Liver (tissue), 9 donors: ENCODE measurements around the gene GJC1. TPM values are rescaled to one million over a fixed set of nuclear protein-coding genes. Genes with fewer than 3 reads are reported as not detected.

ENCODE experiments used
- DNase-seq: peaks from one replicate; pipeline ENCODE4 v3.0.0-alpha.2; 2017; ENCODE audit warnings: low spot score
- H3K27ac ChIP-seq, 2 donors: one replicate each; pipeline ENCODE4 v1.7.0; 2013; ENCODE audit warnings: inconsistent platforms in 2 of 2, low read length in 2 of 2, control low read depth in 1 of 2, low read depth in 1 of 2, mild to moderate bottlenecking in 1 of 2
- H3K27me3 ChIP-seq, 4 donors: one replicate each; pipeline versions ENCODE4 v1.6.1 to v1.7.0; 2013; ENCODE audit warnings: low read length in 3 of 4, inconsistent platforms in 1 of 4, mild to moderate bottlenecking in 1 of 4, moderate library complexity in 1 of 4; ENCODE audit not compliant: control insufficient read depth in 4 of 4, insufficient read depth in 4 of 4
- H3K36me3 ChIP-seq, 4 donors: one replicate each; pipeline versions ENCODE4 v1.6.1 to v1.7.0; 2013; ENCODE audit warnings: low read length in 3 of 4, mild to moderate bottlenecking in 3 of 4, low read depth in 1 of 4, moderate library complexity in 1 of 4; ENCODE audit not compliant: control insufficient read depth in 4 of 4, insufficient read depth in 3 of 4
- H3K4me1 ChIP-seq, 4 donors: one replicate each; pipeline versions ENCODE4 v1.6.1 to v1.7.0; 2013; ENCODE audit warnings: low read length in 3 of 4, mild to moderate bottlenecking in 3 of 4, moderate library complexity in 1 of 4; ENCODE audit not compliant: control insufficient read depth in 4 of 4, insufficient read depth in 4 of 4
- H3K4me3 ChIP-seq, 3 donors: one replicate each; pipeline versions ENCODE4 v1.6.1 to v1.7.0; 2013; ENCODE audit warnings: low read length in 3 of 3, control low read depth in 1 of 3, low read depth in 1 of 3, mild to moderate bottlenecking in 1 of 3
- H3K9ac ChIP-seq, 2 donors: one replicate each; pipeline ENCODE4 v1.7.0; 2013; ENCODE audit warnings: low read length in 2 of 2, mild to moderate bottlenecking in 2 of 2, moderate library complexity in 2 of 2, control low read depth in 1 of 2, low read depth in 1 of 2
- H3K9me3 ChIP-seq, 4 donors: one replicate each; pipeline versions ENCODE4 v1.6.1 to v1.7.0; 2013; ENCODE audit warnings: low read length in 3 of 4; ENCODE audit not compliant: control insufficient read depth in 4 of 4
- ATF3 ChIP-seq: IDR thresholded peaks from 2 replicates; pipeline ENCODE4 v1.6.1; 2016; ENCODE audit warnings: antibody characterized with exemption
- CTCF ChIP-seq: fragments of 150-350 bp; IDR thresholded peaks from 2 replicates; pipeline ENCODE4 v1.5.1; 2017; ENCODE audit warnings: improper control_type of control experiment, low read depth, low read length; ENCODE audit not compliant: missing input control
- EGR1 ChIP-seq, 2 donors: IDR thresholded peaks; 2 replicates each; pipeline ENCODE4 v1.6.1; 2016 to 2018; ENCODE audit warnings: antibody characterized with exemption in 2 of 2, low read depth in 2 of 2
- FOXA2 ChIP-seq: IDR thresholded peaks from 2 replicates; pipeline ENCODE4 v1.6.1; 2016; ENCODE audit warnings: antibody characterized with exemption
- GABPA ChIP-seq, 2 donors: IDR thresholded peaks in 1 of 2; conservative IDR thresholded peaks in 1 of 2; 2 replicates each; pipeline ENCODE4 v1.6.1; 2016; ENCODE audit warnings: antibody characterized with exemption in 2 of 2, mild to moderate bottlenecking in 1 of 2, moderate library complexity in 1 of 2
- HNF4A ChIP-seq, 2 donors: conservative IDR thresholded peaks; 2 replicates each; pipeline ENCODE4 v1.6.1; 2016; ENCODE audit warnings: antibody characterized with exemption in 2 of 2, mild to moderate bottlenecking in 2 of 2
- HNF4G ChIP-seq: IDR thresholded peaks from 2 replicates; pipeline ENCODE4 v1.6.1; 2016; ENCODE audit warnings: antibody characterized with exemption
- JUND ChIP-seq, 2 donors: IDR thresholded peaks; 2 replicates each; pipeline ENCODE4 v1.6.1; 2016; ENCODE audit warnings: antibody characterized with exemption in 2 of 2
- NR2F2 ChIP-seq: IDR thresholded peaks from 2 replicates; pipeline ENCODE4 v1.6.1; 2016; ENCODE audit warnings: antibody characterized with exemption
- RXRA ChIP-seq, 2 donors: IDR thresholded peaks; 2 replicates each; pipeline ENCODE4 v1.6.1; 2017 to 2018; ENCODE audit warnings: antibody characterized with exemption in 2 of 2, mild to moderate bottlenecking in 1 of 2
- SP1 ChIP-seq: IDR thresholded peaks from 2 replicates; pipeline ENCODE4 v1.6.1; 2018; ENCODE audit warnings: antibody characterized with exemption, mild to moderate bottlenecking
- TAF1 ChIP-seq: conservative IDR thresholded peaks from 2 replicates; pipeline ENCODE4 v1.6.1; 2016; ENCODE audit warnings: antibody characterized with exemption, mild to moderate bottlenecking
- YY1 ChIP-seq: IDR thresholded peaks from 2 replicates; pipeline ENCODE4 v1.6.1; 2016; ENCODE audit warnings: antibody characterized with exemption, mild to moderate bottlenecking
- WGBS: extraction: QIAGEN DNeasy Blood & Tissue Kit; methylation state at CpG from one replicate; pipeline ENCODE4 v1.1.7; 2013; 5-methylcytosine and 5-hydroxymethylcytosine counted together
- polyA plus RNA-seq, 2 donors: library from polyadenylated mRNA; stranded (reverse) in 1 of 2; unstranded in 1 of 2; fragments of 200-250 nt in 1 of 2; fragments of >200 nt in 1 of 2; fragmentation: Nextera tagmentation in 1 of 2; extraction: Ambion mirVana in 1 of 2; gene quantifications; one replicate each; pipeline versions ENCODE4 v1.2.1 to v1.2.3, GENCODE V29; 2013 to 2015
- total RNA-seq, 2 donors: library from RNA; depleted of rRNA; stranded (reverse); fragments of >200 nt; gene quantifications; one replicate each; pipeline ENCODE4 v1.2.3, GENCODE V29; 2014
- TF ChIP-seq, protein P1 (sequence below): IDR thresholded peaks from 2 replicates; pipeline ENCODE4 v1.6.1; 2016; ENCODE audit warnings: antibody characterized with exemption
- TF ChIP-seq, protein P2 (sequence below): IDR thresholded peaks from 2 replicates; pipeline ENCODE4 v1.6.1; 2016; ENCODE audit warnings: antibody characterized with exemption
- TF ChIP-seq, protein P3 (sequence below): IDR thresholded peaks from 2 replicates; pipeline ENCODE4 v1.6.1; 2016; ENCODE audit warnings: antibody characterized with exemption, mild to moderate bottlenecking
- donor health status: healthy.
- donor health status: healthy.
- donor health status: healthy.
- donor health status: healthy.
- donor health status: healthy.

The GJC1 gene
- total and polyA plus RNA-seq, 4 donors = 0.17 to 1.4 (median 0.77) TPM

DNA sequence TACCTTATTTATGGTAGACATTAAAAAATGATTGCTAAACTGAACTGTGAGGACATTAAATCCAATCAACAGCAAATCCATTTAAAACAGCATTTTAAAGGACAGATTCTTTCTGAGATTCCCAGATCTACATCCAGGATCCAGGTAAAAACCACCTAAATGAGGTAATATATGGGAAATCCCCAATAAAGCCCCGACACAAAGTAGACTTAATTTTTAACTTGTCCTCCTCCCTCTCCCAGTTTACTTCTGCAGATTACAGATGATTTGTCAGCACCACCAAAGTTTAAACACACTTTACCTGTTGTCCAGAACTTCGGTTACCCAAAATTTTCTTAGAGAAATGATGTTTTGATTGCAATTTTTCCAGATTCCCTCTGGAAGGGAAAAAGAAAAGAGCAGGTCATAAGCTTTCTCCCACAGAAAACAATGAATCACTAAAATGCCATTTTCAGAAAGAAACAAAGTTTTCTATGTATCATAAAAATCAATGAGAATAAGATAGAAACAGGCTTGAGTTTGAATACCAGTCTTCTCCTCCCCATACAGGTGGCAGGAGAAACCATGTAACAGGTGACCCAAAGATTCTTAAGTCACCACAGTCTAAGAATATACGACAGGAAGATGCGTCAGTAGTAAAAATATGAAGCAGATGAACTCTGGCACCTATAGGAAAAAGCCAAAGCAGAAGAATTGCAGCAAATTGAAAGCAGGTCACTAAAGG lies 22.8 kb downstream of the GJC1 start (continued):
- TF ChIP-seq CTCF = no peak

DNA sequence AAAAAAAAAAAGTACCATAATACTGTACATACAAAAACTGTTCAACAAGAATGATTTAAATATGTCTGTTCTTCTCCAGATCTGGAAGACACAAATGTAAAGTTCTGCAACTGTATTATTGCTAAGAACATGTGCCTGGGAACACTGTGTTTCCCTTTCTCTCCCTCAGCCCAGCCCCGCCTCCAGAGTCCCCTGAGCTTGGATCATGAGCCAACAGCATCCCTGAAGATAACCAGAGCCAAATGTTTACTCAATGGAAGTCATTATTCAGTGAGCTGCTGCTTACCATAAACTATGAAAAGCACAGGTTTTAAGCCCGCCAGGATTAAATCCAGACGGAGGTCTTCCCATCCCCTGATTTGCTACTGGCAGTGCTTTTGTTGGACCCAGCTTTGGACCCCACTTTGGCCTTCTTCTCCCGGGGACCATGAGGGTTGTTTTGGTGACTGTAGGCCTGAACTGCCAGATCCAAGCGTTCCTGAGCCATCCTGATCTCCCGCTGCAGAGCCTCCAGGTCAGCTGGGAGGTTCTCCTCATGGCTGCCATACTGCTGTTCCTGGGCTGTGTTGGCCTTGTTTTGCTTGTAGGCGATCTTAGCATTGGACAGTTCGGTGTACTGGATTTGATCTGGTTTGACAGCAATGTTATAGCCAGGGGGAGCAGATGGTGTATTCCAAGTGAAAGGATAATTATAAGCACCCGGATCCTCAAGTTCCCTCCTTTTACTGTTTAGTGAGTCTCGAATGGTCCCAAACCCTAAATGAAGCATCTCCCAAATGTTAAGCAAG lies 25.6 kb downstream of the GJC1 start:
- no peak for DNase-seq
- Histone ChIP-seq H3K36me3 (no peaks in the 10 kb centered on the region), H3K27ac (no peak overlapping the region), H3K4me3 (no peak overlapping the region), H3K4me1 (no peaks in the 10 kb centered on the region), H3K9ac (no peak overlapping the region), H3K9me3 (no peaks in the 10 kb centered on the region), H3K27me3 (no peaks in the 10 kb centered on the region)
- TF ChIP-seq YY1 = no peak
- no peak for TF ChIP-seq RXRA (IDR thresholded peaks at IDR 0.05)
- TF ChIP-seq HNF4G = no peak
- no peak for TF ChIP-seq JUND (IDR thresholded peaks at IDR 0.05)
- no peak for TF ChIP-seq FOXA2
- no peak for TF ChIP-seq ATF3
- TF ChIP-seq NR2F2 = no peak
- TF ChIP-seq, protein P1, sequence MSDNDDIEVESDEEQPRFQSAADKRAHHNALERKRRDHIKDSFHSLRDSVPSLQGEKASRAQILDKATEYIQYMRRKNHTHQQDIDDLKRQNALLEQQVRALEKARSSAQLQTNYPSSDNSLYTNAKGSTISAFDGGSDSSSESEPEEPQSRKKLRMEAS = no peak
- no peak for TF ChIP-seq HNF4A (conservative IDR thresholded peaks at IDR 0.05)
- no peak for TF ChIP-seq EGR1 (IDR thresholded peaks at IDR 0.05; ENCODE audit: low read depth in 2 of 2)
- TF ChIP-seq TAF1 = no peak
- 90% methylated on average over 10 of the region's 10 CpGs for WGBS

DNA sequence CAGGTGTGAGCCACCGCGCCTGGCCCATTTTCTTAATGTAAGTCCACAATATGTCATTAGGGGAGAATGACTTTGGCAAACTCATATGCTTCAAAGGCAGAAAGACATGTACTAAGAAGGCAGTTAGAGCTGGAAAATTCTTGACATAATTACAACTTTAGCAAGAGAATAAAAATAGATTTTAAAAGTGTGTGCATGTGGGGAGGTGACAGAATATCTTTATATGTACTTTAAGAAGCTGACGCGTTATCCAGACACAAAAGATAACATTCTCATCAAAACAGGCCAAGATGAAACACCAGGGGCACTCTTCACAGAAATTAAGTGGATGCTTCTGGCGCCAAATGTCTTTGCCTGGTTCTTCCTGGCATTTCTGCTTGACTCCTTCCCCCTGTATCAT lies 28.2 kb downstream of the GJC1 start:
- DNase-seq = no peak
- H3K9me3 ChIP-seq = no peaks in the 10 kb centered on the region
- no peaks in the 10 kb centered on the region for H3K36me3 ChIP-seq
- 97% methylated on average over 5 of the region's 5 CpGs for WGBS
- H3K4me3 ChIP-seq = no peak overlapping the region
- no peak overlapping the region for H3K27ac ChIP-seq
- no peaks in the 10 kb centered on the region for H3K27me3 ChIP-seq
- peaks cover 0 to 9% (median 0%) of the 10 kb centered on the region in 4 donors for H3K4me1 ChIP-seq
- H3K9ac ChIP-seq = no peak overlapping the region
- TF ChIP-seq FOXA2 = no peak
- TF ChIP-seq EGR1 (IDR thresholded peaks at IDR 0.05; ENCODE audit: low read depth in 2 of 2) = no peak
- no peak for TF ChIP-seq NR2F2
- TF ChIP-seq YY1 = no peak
- no peak for TF ChIP-seq CTCF
- TF ChIP-seq TAF1 = no peak
- no peak for TF ChIP-seq RXRA (IDR thresholded peaks at IDR 0.05)
- no peak for TF ChIP-seq GABPA (IDR thresholded peaks at IDR 0.05 in 1 of 2, conservative IDR thresholded peaks at IDR 0.05 in 1 of 2)
- no peak for TF ChIP-seq ATF3
- no peak for TF ChIP-seq SP1
- TF ChIP-seq, protein P2, sequence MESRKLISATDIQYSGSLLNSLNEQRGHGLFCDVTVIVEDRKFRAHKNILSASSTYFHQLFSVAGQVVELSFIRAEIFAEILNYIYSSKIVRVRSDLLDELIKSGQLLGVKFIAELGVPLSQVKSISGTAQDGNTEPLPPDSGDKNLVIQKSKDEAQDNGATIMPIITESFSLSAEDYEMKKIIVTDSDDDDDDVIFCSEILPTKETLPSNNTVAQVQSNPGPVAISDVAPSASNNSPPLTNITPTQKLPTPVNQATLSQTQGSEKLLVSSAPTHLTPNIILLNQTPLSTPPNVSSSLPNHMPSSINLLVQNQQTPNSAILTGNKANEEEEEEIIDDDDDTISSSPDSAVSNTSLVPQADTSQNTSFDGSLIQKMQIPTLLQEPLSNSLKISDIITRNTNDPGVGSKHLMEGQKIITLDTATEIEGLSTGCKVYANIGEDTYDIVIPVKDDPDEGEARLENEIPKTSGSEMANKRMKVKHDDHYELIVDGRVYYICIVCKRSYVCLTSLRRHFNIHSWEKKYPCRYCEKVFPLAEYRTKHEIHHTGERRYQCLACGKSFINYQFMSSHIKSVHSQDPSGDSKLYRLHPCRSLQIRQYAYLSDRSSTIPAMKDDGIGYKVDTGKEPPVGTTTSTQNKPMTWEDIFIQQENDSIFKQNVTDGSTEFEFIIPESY = no peak
- no peak for TF ChIP-seq JUND (IDR thresholded peaks at IDR 0.05)
- TF ChIP-seq, protein P3, sequence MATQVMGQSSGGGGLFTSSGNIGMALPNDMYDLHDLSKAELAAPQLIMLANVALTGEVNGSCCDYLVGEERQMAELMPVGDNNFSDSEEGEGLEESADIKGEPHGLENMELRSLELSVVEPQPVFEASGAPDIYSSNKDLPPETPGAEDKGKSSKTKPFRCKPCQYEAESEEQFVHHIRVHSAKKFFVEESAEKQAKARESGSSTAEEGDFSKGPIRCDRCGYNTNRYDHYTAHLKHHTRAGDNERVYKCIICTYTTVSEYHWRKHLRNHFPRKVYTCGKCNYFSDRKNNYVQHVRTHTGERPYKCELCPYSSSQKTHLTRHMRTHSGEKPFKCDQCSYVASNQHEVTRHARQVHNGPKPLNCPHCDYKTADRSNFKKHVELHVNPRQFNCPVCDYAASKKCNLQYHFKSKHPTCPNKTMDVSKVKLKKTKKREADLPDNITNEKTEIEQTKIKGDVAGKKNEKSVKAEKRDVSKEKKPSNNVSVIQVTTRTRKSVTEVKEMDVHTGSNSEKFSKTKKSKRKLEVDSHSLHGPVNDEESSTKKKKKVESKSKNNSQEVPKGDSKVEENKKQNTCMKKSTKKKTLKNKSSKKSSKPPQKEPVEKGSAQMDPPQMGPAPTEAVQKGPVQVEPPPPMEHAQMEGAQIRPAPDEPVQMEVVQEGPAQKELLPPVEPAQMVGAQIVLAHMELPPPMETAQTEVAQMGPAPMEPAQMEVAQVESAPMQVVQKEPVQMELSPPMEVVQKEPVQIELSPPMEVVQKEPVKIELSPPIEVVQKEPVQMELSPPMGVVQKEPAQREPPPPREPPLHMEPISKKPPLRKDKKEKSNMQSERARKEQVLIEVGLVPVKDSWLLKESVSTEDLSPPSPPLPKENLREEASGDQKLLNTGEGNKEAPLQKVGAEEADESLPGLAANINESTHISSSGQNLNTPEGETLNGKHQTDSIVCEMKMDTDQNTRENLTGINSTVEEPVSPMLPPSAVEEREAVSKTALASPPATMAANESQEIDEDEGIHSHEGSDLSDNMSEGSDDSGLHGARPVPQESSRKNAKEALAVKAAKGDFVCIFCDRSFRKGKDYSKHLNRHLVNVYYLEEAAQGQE = no peak
- TF ChIP-seq, protein P1 = no peak
- TF ChIP-seq HNF4A (conservative IDR thresholded peaks at IDR 0.05) = no peak
- no peak for TF ChIP-seq HNF4G
